ENCODE results near the gene MAST2. TPM values are rescaled to one million over a fixed set of nuclear protein-coding genes. Genes with fewer than 3 reads are reported as not detected.

Gene MAST2
- total and polyA plus RNA-seq, 2 donors (not counting 3 experiments of a cell fraction or from before 2014, with no cell fraction given), result 25.0 to 41.2 TPM

GRCh38 chr1:46083579-46083978 lies 280.2 kb downstream of the MAST2 start:
- peaks cover 14% of the 10 kb centered on the region for H3K4me1 ChIP-seq (ENCODE audit: control insufficient read depth, extremely low read depth, insufficient read depth, low read length)
- no peak overlapping the region for H3K4me3 ChIP-seq (replicated peaks in 1 of 3; ENCODE audit: insufficient read depth in 1 of 3, low read depth in 1 of 3, low read length in 3 of 3)
- no peaks in the 10 kb centered on the region for H3K36me3 ChIP-seq (ENCODE audit: control insufficient read depth in 2 of 2, extremely low read depth in 1 of 2, insufficient read depth in 2 of 2, low read length in 2 of 2)
- H2AFZ ChIP-seq (ENCODE audit: low read depth, low read length), result no peak overlapping the region
- H3K9me1 ChIP-seq (replicated peaks; ENCODE audit: control insufficient read depth, extremely low read depth, insufficient read depth, low read length), result no peaks in the 10 kb centered on the region
- H3K9ac ChIP-seq (replicated peaks; ENCODE audit: extremely low read depth, insufficient read depth, low read length), result no peak overlapping the region
- no TSS peak for BruUV-seq (replicated peaks)
- H3K9me3 ChIP-seq (replicated peaks; ENCODE audit: control insufficient read depth, insufficient read depth, low read length), result no peaks in the 10 kb centered on the region
- no peak overlapping the region for H3K4me2 ChIP-seq (ENCODE audit: insufficient read depth, low read length)
- dilution Hi-C loops (cut with MboI; ENCODE audit: extremely low pct_ligation_motif_present, low sequenced_read_pairs) (no loop called here), intact Hi-C loops (cut with micrococcal nuclease) (no loop called here)
- POLR2A ChIA-PET, result no interaction called here
- no peaks in the 10 kb centered on the region for H4K20me1 ChIP-seq (replicated peaks; ENCODE audit: control insufficient read depth, extremely low read depth, insufficient read depth, low read length)
- FAIRE-seq (no peak), DNase-seq (ENCODE audit: low read depth, low spot score) (no peak)
- H3K27ac ChIP-seq (ENCODE audit: insufficient read depth, low read depth, low read length), result no peak overlapping the region
- TF ChIP-seq MAX (IDR thresholded peaks at IDR 0.05; ENCODE audit: insufficient read depth, insufficient read length) (no peak), JUN (IDR thresholded peaks at IDR 0.05; ENCODE audit: borderline replicate concordance, insufficient read depth, insufficient read length, low read depth) (no peak), FOS (IDR thresholded peaks at IDR 0.05; ENCODE audit: borderline replicate concordance, insufficient read depth, low read length) (no peak), CTCF (IDR thresholded peaks at IDR 0.05; ENCODE audit: extremely low read depth in 1 of 2, insufficient read depth in 1 of 2, low read depth in 1 of 2, low read length in 2 of 2) (no peak), MYC (IDR thresholded peaks at IDR 0.05; ENCODE audit: low read depth, low read length) (no peak), GATA2 (IDR thresholded peaks at IDR 0.05; ENCODE audit: insufficient read depth, insufficient read length, low read depth, low read length) (no peak)
- no peaks in the 10 kb centered on the region for H3K27me3 ChIP-seq (ENCODE audit: control insufficient read depth in 2 of 2, insufficient read depth in 2 of 2, low read length in 2 of 2)
- H3K79me2 ChIP-seq (ENCODE audit: control insufficient read depth, insufficient read depth, low read length), result no peaks in the 10 kb centered on the region
- CTCF ChIA-PET, result interaction anchor here (1.0 kb wide), 1 partner anchor 34 kb away, joined by 3 read pairs; no protein-coding TSS in a partner anchor

Measured in endothelial cell of umbilical vein (primary cell).